Heart right ventricle (tissue), 16 donors: ENCODE measurements around the gene CMIP. TPM values are rescaled to one million over a fixed set of nuclear protein-coding genes. Genes with fewer than 3 reads are reported as not detected.
A peak's percentile ranks its signal among the peaks of the same experiment; 100 is the strongest.

Experiments
- ATAC-seq, 8 donors: fragments of 200-7000 bp; cut with Tn5 transposase; one replicate each; pipeline ENCODE4 v1.9.1; 2020; ENCODE audit warnings: mild to moderate bottlenecking in 8 of 8, moderate library complexity in 8 of 8, moderate number of reproducible peaks in 1 of 8
- DNase-seq, 2 donors: peaks; one replicate each; pipeline ENCODE4 v3.0.0-alpha.2; 2020
- H3K27ac ChIP-seq, 10 donors: fragments of 200-600 bp; sonication (generic) in 2 of 10; one replicate each; pipeline versions ENCODE4 v1.5.0 to v1.8.0; 2020 to 2022; ENCODE audit warnings: mild to moderate bottlenecking in 3 of 10
- H3K27me3 ChIP-seq, 7 donors: fragments of 200-600 bp; one replicate each; pipeline ENCODE4 v1.8.0; 2021 to 2022; ENCODE audit warnings: mild to moderate bottlenecking in 2 of 7
- H3K36me3 ChIP-seq, 9 donors: fragments of 200-600 bp; sonication (generic) in 1 of 9; one replicate each; pipeline versions ENCODE4 v1.5.0 to v1.8.0; 2020 to 2022; ENCODE audit warnings: mild to moderate bottlenecking in 2 of 9
- H3K4me1 ChIP-seq, 9 donors: fragments of 200-600 bp; sonication (generic) in 1 of 9; one replicate each; pipeline versions ENCODE4 v1.5.0 to v1.8.0; 2020 to 2022; ENCODE audit warnings: mild to moderate bottlenecking in 4 of 9
- H3K4me3 ChIP-seq, 10 donors: fragments of 200-600 bp; sonication (generic) in 2 of 10; one replicate each; pipeline versions ENCODE4 v1.5.0 to v1.8.0; 2020 to 2022; ENCODE audit warnings: mild to moderate bottlenecking in 7 of 10, moderate library complexity in 2 of 10
- H3K9me3 ChIP-seq, 11 donors: fragments of 200-600 bp in 10 of 11; sonication (generic) in 2 of 11; one replicate each; pipeline versions ENCODE4 v1.5.0 to v1.8.0; 2013 to 2022; ENCODE audit warnings: mild to moderate bottlenecking in 2 of 11, control low read depth in 1 of 11, moderate library complexity in 1 of 11
- CTCF ChIP-seq, 9 donors: fragments of 200-600 bp; sonication (generic) in 2 of 9; IDR thresholded peaks; one replicate each; pipeline versions ENCODE4 v1.5.0 to v1.8.0; 2021 to 2022; ENCODE audit warnings: antibody characterized with exemption in 9 of 9, mild to moderate bottlenecking in 5 of 9, moderate library complexity in 1 of 9
- WGBS, 2 donors: extraction: QIAGEN DNeasy Blood & Tissue Kit; methylation state at CpG; one replicate each; pipeline ENCODE4 v1.1.7; 2013; ENCODE audit warnings: inconsistent platforms in 1 of 2; 5-methylcytosine and 5-hydroxymethylcytosine counted together
- intact Hi-C, 10 donors: fragments of 100-400 bp; cut with DNase I; formaldehyde crosslinking; loops; one replicate each; pipeline versions ENCODE4 v1.11.1 to v1.14.2; 2022
- polyA plus RNA-seq, 2 donors: library from polyadenylated mRNA; stranded (reverse); fragments of 200-250 nt; gene quantifications; one replicate each; pipeline ENCODE4 v1.2.3, GENCODE V29; 2013
- total RNA-seq, 10 donors: library from RNA; stranded (reverse); fragmentation: NEBNext Ultra II Directional in 3 of 10; extraction: Animal tissue kit (Norgen Biotek cat#: 25700) in 3 of 10; gene quantifications; one replicate each; pipeline versions ENCODE4 v1.2.1 to v1.2.4, GENCODE V29; 2021 to 2023
- donor health status: Arrhythmogenic right ventricular cardiomyopathy.
- donor health status: ischemic (EF 13 %, LVEDD 7.1; RV severe dilation, severe dysfunction).
- donor health status: healthy with polysubstance abuse.
- donor health status: DM: no; HTN: yes; CAD: no.
- donor health status: DM: no; HTN: no; CAD: no.
- donor health status: ischemic (EF 25% LVEDD 6.9; RV normal size, moderate dysfunction).
- donor health status: ischemic (EF 25% LVEDD 5.7; RV mildly dilated, moderate dysfunction).
- donor health status: healthy.
- donor health status: DM: yes; HTN: yes; CAD: no.
- donor health status: Ischemic cardiomyopathy.
- donor health status: ischemic (EF 35%, LVEDD 5.7; RV mildly dilated, moderate dysfunction).
- donor health status: nonischemic (EF 11% LVEDD 7.7; RV severe dilation, severe dysfunction).
- donor health status: DM: yes; HTN: yes; CAD: no.
- donor health status: PGD.
- donor health status: ischemic (EF 29% LVEDD 5.4; RV normal size, mild dysfunction).
- donor health status: nonischemic (EF 23%, LVEDD 6.1; RV moderate dilation, normal function).

CMIP gene
- total and polyA plus RNA-seq, 12 donors = 5.4 to 32.8 (median 13.0) TPM

GRCh38 chr16:81556715-81557284 is 112.2 kb downstream of the CMIP start:
- Histone ChIP-seq H3K4me1 (peaks cover 16 to 52% (median 39%) of the 10 kb centered on the region in 9 donors), H3K27ac (no peak overlapping the region), H3K9me3 (no peaks in the 10 kb centered on the region), H3K27me3 (no peaks in the 10 kb centered on the region), H3K4me3 (no peak overlapping the region), H3K36me3 (no peaks in the 10 kb centered on the region)
- intact Hi-C loops = no loop called here
- TF ChIP-seq CTCF (IDR thresholded peaks at IDR 0.05) = no peak
- no peak for ATAC-seq
- WGBS, 2 donors = 88 to 90% methylated on average over 13 of the region's 13 CpGs
- DNase-seq = no peak

- ATAC-seq = no peak
- DNase-seq = no peak
- Histone ChIP-seq H3K36me3 (no peaks in the 10 kb centered on the region), H3K9me3 (no peaks in the 10 kb centered on the region), H3K4me1 (peaks cover 9 to 48% (median 30%) of the 10 kb centered on the region in 9 donors), H3K4me3 (no peak overlapping the region), H3K27me3 (no peaks in the 10 kb centered on the region), H3K27ac (no peak overlapping the region)
- no peak for TF ChIP-seq CTCF (IDR thresholded peaks at IDR 0.05)
- intact Hi-C loops = no loop called here
- 85 to 93% methylated on average over 15 of the region's 15 CpGs for WGBS, 2 donors
These were observed 113.5 kb downstream of the CMIP start for GRCh38 chr16:81558077-81558443.

- H3K4me1 ChIP-seq = peaks cover 4 to 42% (median 25%) of the 10 kb centered on the region in 9 donors
- no peaks in the 10 kb centered on the region for H3K36me3 ChIP-seq
- intact Hi-C loops = no loop called here
- no peak overlapping the region for H3K4me3 ChIP-seq
- DNase-seq (no peak), ATAC-seq (peak in 5 of 8 donors; percentile 39 to 59 (median 53))
- H3K27me3 ChIP-seq = no peaks in the 10 kb centered on the region
- WGBS, 2 donors = 88 to 91% methylated on average over 16 of the region's 16 CpGs
- TF ChIP-seq CTCF (IDR thresholded peaks at IDR 0.05) = no peak
- no peak overlapping the region for H3K27ac ChIP-seq
- H3K9me3 ChIP-seq = no peaks in the 10 kb centered on the region
These were observed 114.0 kb downstream of the CMIP start for GRCh38 chr16:81558444-81559175.

GRCh38 chr16:81560979-81561657 is 116.5 kb downstream of the CMIP start:
- Histone ChIP-seq H3K9me3 (no peaks in the 10 kb centered on the region), H3K36me3 (peaks cover 0 to 6% (median 0%) of the 10 kb centered on the region in 9 donors), H3K27me3 (no peaks in the 10 kb centered on the region), H3K4me1 (peaks cover 0 to 23% (median 4%) of the 10 kb centered on the region in 9 donors), H3K27ac (no peak overlapping the region), H3K4me3 (no peak overlapping the region)
- no peak for TF ChIP-seq CTCF (IDR thresholded peaks at IDR 0.05)
- ATAC-seq (no peak), DNase-seq (no peak)
- intact Hi-C loops = no loop called here
- 72% methylated on average over 8 of the region's 8 CpGs for WGBS, 2 donors
